COLO829 (cell line): ENCODE measurements around the gene CSF1R.
A peak's percentile ranks its signal among the peaks of the same experiment; 100 is the strongest.
"Not testable (repeated sequence)": the region's sequence is repeated elsewhere in the genome, so short reads cannot be mapped to it uniquely, and the experiment has no call there.

ENCODE experiments used
- DNase-seq: peaks from one replicate; pipeline ENCODE4 v3.0.0; 2012; ENCODE audit warnings: low spot score

Gene CSF1R

GRCh38 chr5:150055326-150056074, 30.9 kb downstream of the CSF1R start:
- DNase-seq, result no peak

DNA sequence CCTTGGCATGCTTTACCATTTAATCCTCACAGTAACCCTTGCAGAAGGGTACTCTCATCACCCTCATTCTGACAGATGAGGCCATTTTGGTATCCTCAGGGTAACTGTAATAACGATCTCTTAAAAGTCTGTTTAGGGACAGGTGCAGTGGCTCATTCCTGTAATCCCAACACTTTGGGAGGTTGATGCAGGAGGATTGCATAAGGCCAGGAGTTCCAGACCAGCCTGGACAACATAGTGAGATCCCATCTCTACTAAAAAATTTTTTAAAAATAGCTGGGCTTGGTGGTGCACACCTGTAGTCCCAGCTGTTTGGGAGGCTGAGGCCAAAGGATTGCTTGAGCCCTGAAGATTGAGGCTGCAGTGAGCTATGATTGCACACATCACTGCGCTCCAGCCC, 31.8 kb downstream of the CSF1R start:
- DNase-seq, result no peak

- no peak for DNase-seq
Observed at GRCh38 chr5:150053713-150054392, 32.5 kb downstream of the CSF1R start.

DNA sequence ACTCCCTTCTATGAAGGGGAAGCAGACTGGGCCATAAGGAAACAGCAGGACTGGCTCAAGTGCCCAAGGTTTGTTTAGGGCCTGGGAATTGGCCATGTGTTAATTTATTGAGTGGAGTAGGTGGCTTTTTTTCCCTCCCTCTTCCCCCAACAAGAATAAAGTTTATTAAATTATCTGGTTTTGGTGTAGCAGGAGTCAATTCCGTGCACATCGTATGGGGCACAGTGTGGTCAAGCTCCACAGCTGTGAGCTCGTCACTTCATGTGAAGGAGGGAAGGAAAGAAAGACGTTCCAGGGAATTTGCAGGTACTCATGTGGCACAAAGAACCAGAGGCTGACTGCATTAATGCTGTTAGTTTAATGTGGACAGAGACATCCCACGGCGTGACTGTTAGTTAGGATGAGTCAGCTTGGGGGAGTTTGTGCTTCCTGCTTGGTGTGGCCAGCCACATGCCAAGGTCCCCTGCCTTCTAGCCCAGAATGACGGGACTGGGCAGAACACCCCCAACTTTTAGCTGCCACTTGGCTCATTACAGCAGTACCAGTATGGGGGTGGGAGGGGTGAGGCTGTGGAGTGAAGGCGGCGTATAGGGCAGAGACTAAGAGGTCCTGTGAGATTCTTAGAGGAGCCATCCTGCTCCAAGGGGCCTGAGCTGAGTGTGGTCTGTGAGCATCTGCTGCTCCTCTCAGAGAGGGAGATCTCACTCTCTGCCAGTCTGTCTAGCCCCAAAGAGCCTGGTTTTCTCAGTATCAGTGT, 33.2 kb downstream of the CSF1R start:
- DNase-seq, result peak; percentile 8

GRCh38 chr5:150052226-150052955, 34.0 kb downstream of the CSF1R start:
- no peak for DNase-seq

DNA sequence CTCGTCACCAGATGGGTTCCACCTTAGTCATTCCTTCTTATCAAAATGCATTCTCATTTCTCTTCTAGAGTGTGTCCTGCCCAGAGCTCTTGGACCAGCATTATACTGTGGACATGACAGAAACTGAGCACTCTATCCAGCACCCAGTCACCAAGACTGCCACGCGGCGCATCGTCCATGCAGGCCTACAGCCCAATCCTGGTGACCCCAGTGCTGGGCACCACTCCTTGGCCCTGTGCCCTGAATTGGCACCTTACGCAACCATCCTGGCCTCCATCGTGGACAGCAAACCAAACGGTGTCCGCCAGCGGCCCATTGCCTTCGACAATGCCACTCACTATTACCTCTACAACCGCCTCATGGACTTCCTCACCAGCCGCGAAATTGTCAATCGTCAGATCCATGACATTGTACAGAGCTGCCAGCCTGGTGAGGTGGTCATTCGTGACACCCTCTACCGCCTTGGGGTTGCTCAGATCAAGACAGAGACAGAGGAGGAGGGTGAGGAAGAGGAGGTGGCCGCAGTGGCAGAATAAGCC, 34.6 kb downstream of the CSF1R start:
- DNase-seq, result no peak

DNA sequence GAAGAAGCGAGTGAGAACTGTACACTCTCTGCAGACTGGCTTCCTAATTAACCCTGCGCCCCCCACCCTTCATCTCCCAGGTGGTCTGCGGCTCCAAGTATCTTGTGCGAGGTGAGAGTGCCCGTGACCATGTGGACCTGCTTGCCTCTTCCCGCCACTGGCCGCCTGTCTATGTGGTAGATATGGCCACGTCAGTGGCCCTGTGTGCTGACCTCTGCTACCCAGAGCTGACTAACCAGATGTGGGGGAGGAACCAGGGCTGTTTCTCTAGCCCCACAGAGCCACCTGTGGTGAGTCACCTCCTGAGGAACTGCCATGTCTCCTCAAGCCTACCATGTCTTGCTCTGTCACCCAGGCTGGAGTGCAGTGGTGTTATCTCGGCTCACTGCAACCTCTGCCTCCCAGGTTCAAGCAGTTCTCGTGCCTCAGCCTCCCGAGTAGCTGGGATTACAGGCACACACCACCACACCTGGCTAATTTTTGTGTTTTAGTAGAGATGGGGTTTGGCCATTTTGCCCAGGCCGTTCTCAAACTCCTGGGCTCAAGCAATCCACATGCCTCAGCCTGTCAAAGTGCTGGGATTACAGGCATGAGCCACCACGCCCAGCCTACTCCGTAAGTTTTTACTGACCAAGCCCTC, 36.1 kb downstream of the CSF1R start:
- DNase-seq, result not testable (repeated sequence)

- no peak for DNase-seq
Observed at GRCh38 chr5:150046031-150046430, 40.3 kb downstream of the CSF1R start.

DNA sequence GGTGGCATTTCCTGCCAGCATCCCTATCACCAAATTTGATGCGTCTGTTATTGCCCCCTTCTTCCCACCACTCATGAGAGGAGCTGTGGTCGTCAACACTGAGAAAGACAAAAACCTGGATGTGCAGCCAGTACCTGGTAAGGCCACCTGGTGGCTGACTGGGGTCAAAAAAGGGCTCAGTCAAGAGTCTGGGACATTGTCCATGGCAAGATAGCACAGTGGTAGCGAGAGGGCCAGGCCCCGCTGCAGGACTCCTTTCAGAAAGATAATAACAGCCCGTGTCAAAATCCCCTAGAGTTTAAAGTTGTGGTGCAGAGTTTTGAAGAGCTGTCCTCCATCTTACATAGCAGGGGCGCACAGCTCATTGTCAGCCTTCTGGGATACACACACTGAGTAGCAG, 40.8 kb downstream of the CSF1R start:
- no peak for DNase-seq

DNA sequence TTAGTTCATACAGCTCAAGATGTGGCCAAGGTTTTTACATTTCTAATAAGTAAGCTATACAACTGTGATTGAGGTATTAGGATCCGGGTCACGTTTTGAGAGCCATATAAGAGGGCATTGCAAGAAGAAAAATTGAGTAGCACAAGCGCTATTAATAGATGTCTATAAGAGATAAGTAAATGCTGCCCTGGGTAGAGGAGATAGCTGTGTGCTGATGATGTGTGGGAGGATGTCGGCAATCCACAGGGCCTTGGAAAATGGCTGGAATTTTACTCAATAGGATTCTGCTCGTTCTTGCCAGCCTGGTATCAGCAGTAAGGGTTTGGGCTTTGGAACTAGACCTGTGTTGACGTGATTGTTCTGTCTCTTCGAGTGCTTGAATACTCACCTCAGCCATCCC, 41.6 kb downstream of the CSF1R start:
- DNase-seq, result no peak

GRCh38 chr5:150044329-150044681, 42.0 kb downstream of the CSF1R start:
- no peak for DNase-seq

- DNase-seq, result no peak
Observed at GRCh38 chr5:150043657-150044328, 42.6 kb downstream of the CSF1R start.

DNA sequence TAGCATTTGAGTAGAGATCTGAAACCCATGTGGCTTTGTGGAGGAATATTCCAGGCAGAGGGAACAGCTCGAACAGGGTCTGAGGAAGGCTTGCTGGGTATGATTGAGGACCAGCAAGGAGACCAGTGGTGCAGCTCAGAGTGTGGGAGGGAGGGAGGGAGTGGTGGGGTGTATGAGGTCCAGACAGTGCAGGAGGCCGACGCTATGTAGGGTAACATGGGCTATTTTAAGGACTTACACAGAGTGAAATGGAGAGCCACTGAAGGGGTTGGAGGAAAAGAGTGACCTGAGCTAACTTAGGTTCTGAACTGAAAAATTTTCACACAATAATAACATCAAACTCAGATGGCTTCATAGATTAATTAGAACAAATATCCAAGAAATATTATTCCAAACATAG, 43.9 kb downstream of the CSF1R start:
- DNase-seq, result no peak

GRCh38 chr5:150038547-150038946, 47.8 kb downstream of the CSF1R start:
- DNase-seq, result no peak

- DNase-seq, result no peak
Observed at GRCh38 chr5:150036513-150036912, 49.8 kb downstream of the CSF1R start.

- DNase-seq, result no peak
Observed at GRCh38 chr5:150035139-150035895, 51.0 kb downstream of the CSF1R start.

GRCh38 chr5:150034662-150035061, 51.7 kb downstream of the CSF1R start:
- DNase-seq, result no peak

- no peak for DNase-seq
Observed at GRCh38 chr5:150033334-150033733, 53.0 kb downstream of the CSF1R start.

DNA sequence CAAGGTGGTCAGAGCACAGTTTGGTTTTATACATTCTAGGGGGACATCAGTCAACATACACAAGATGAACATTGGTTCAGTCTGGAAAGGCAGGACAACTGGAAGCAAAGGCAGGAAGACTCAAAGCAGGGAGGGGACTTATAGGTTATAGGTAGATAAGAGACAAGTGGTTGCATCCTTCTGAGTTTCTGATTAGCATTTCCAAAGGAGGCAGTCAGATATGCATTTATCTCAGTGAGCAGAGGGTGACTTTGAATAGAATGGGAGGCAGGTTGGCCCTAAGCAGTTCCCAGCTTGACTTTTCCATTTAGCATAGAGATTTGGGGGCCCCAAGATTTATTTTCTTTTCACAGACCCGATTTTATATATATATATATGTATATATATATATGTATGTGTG, 58.3 kb downstream of the CSF1R start:
- DNase-seq, result not testable (repeated sequence)

DNA sequence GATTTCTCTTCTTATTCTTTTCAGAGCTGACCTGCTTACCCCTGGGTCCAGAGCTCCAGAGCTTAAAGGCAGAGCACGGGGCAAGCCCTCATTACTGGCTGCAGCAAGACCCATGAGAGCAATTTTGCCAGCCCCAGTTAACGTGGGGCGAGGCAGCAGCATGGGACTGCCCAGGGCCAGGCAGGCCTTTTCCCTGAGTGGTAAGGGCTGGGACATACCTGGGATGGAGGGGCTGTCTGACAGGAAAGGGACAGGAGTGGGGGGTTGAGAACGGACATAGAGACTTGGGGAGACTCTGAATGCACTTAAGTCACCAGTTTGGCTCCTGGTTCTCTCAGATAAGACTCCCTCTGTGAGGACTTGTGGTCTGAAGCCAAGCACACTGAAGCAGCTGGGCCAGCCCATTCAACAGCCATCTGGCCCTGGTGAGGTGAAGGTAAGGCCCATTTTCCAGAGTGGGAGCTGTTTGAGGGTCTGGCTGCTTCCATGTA, 59.6 kb downstream of the CSF1R start:
- DNase-seq, result no peak
